ENCODE measurements around the gene SAP30BP.

- TF ChIP-seq CTCF (IDR thresholded peaks at IDR 0.05) (no peak), POLR2A (IDR thresholded peaks at IDR 0.05) (no peak)
These were observed 73.1 kb downstream of the SAP30BP start for GRCh38 chr17:75740215-75740614.

All from body of pancreas (tissue), 4 donors.